ENCODE results near the gene MRPL33. TPM values are rescaled to one million over a fixed set of nuclear protein-coding genes. Genes with fewer than 3 reads are reported as not detected.
A peak's percentile ranks its signal among the peaks of the same experiment; 100 is the strongest.
"Not testable (repeated sequence)": the region's sequence is repeated elsewhere in the genome, so short reads cannot be mapped to it uniquely, and the experiment has no call there.

Gene MRPL33
- total RNA-seq, 1 donor: 105 TPM

GRCh38 chr2:27741673-27742072 lies 29.8 kb upstream of the MRPL33 start:
- Histone ChIP-seq H3K27ac (ENCODE audit: low read depth, low read length) (no peak overlapping the region), H3K9me3 (ENCODE audit: low read depth, low read length) (no peaks in the 10 kb centered on the region), H2AFZ (ENCODE audit: low read length) (peak overlapping the region; percentile 7), H4K20me1 (ENCODE audit: insufficient read depth, low read length) (no peaks in the 10 kb centered on the region), H3K4me1 (ENCODE audit: insufficient read depth, low read length) (no peaks in the 10 kb centered on the region), H3K79me2 (ENCODE audit: insufficient read depth, low read length) (no peaks in the 10 kb centered on the region), H3K27me3 (ENCODE audit: insufficient read depth, low read length) (no peaks in the 10 kb centered on the region), H3K36me3 (ENCODE audit: insufficient read depth, low read length) (no peaks in the 10 kb centered on the region), H3K4me3 (ENCODE audit: insufficient read depth, low read length) (no peak overlapping the region), H3K4me2 (ENCODE audit: insufficient read depth, low read length) (no peak overlapping the region)
- no peak for DNase-seq (ENCODE audit: insufficient read length, low spot score, missing footprints)
- TF ChIP-seq CTCF (IDR thresholded peaks at IDR 0.05; ENCODE audit: extremely low read depth, low read depth, low read length): no peak

GRCh38 chr2:27742571-27742970 lies 28.9 kb upstream of the MRPL33 start:
- H3K4me2 ChIP-seq (ENCODE audit: insufficient read depth, low read length): no peak overlapping the region
- H3K27ac ChIP-seq (ENCODE audit: low read depth, low read length): no peak overlapping the region
- H3K9me3 ChIP-seq (ENCODE audit: low read depth, low read length): no peaks in the 10 kb centered on the region
- DNase-seq (ENCODE audit: insufficient read length, low spot score, missing footprints): no peak
- H2AFZ ChIP-seq (ENCODE audit: low read length): no peak overlapping the region
- H3K79me2 ChIP-seq (ENCODE audit: insufficient read depth, low read length): no peaks in the 10 kb centered on the region
- H3K36me3 ChIP-seq (ENCODE audit: insufficient read depth, low read length): no peaks in the 10 kb centered on the region
- TF ChIP-seq CTCF (IDR thresholded peaks at IDR 0.05; ENCODE audit: extremely low read depth, low read depth, low read length): no peak
- H3K27me3 ChIP-seq (ENCODE audit: insufficient read depth, low read length): no peaks in the 10 kb centered on the region
- H3K4me3 ChIP-seq (ENCODE audit: insufficient read depth, low read length): no peak overlapping the region
- no peaks in the 10 kb centered on the region for H3K4me1 ChIP-seq (ENCODE audit: insufficient read depth, low read length)
- H4K20me1 ChIP-seq (ENCODE audit: insufficient read depth, low read length): no peaks in the 10 kb centered on the region

GRCh38 chr2:27745494-27745893 lies 26.0 kb upstream of the MRPL33 start:
- H3K4me3 ChIP-seq (ENCODE audit: insufficient read depth, low read length); H3K4me1 ChIP-seq (ENCODE audit: insufficient read depth, low read length); H3K27ac ChIP-seq (ENCODE audit: low read depth, low read length); H3K4me2 ChIP-seq (ENCODE audit: insufficient read depth, low read length); H4K20me1 ChIP-seq (ENCODE audit: insufficient read depth, low read length); H2AFZ ChIP-seq (ENCODE audit: low read length); H3K9me3 ChIP-seq (ENCODE audit: low read depth, low read length); H3K79me2 ChIP-seq (ENCODE audit: insufficient read depth, low read length); DNase-seq (ENCODE audit: insufficient read length, low spot score, missing footprints); H3K27me3 ChIP-seq (ENCODE audit: insufficient read depth, low read length); H3K36me3 ChIP-seq (ENCODE audit: insufficient read depth, low read length): not testable (repeated sequence)

- H3K9me3 ChIP-seq (ENCODE audit: low read depth, low read length): peaks cover 5% of the 10 kb centered on the region
- no peak for TF ChIP-seq CTCF (IDR thresholded peaks at IDR 0.05; ENCODE audit: extremely low read depth, low read depth, low read length)
These were observed 25.2 kb upstream of the MRPL33 start for GRCh38 chr2:27746325-27746724.

More at GRCh38 chr2:27746325-27746724, 25.2 kb upstream of the MRPL33 start:
- no peaks in the 10 kb centered on the region for H3K27me3 ChIP-seq (ENCODE audit: insufficient read depth, low read length)
- no peaks in the 10 kb centered on the region for H3K79me2 ChIP-seq (ENCODE audit: insufficient read depth, low read length)
- H3K4me1 ChIP-seq (ENCODE audit: insufficient read depth, low read length): no peaks in the 10 kb centered on the region
- H4K20me1 ChIP-seq (ENCODE audit: insufficient read depth, low read length): no peaks in the 10 kb centered on the region
- no peak overlapping the region for H3K27ac ChIP-seq (ENCODE audit: low read depth, low read length)
- H3K36me3 ChIP-seq (ENCODE audit: insufficient read depth, low read length): no peaks in the 10 kb centered on the region
- no peak overlapping the region for H3K4me2 ChIP-seq (ENCODE audit: insufficient read depth, low read length)
- no peak overlapping the region for H2AFZ ChIP-seq (ENCODE audit: low read length)
- no peak for DNase-seq (ENCODE audit: insufficient read length, low spot score, missing footprints)
- H3K4me3 ChIP-seq (ENCODE audit: insufficient read depth, low read length): no peak overlapping the region
